ENCODE measurements around the gene CDHR4. TPM values are rescaled to one million over a fixed set of nuclear protein-coding genes. Genes with fewer than 3 reads are reported as not detected.
"Not testable (repeated sequence)": the region's sequence is repeated elsewhere in the genome, so short reads cannot be mapped to it uniquely, and the experiment has no call there.

CDHR4 gene
- total RNA-seq, 1 donor from 2014 or later, result not detected

GRCh38 chr3:49751501-49751900 is 48.2 kb downstream of the CDHR4 start:
- Mint-ChIP-seq H3K27ac (no peak overlapping the region), H3K4me1 (peaks cover 7% of the 10 kb centered on the region), H3K9me3 (no peaks in the 10 kb centered on the region), H3K36me3 (ENCODE audit: low read depth) (peaks cover 22% of the 10 kb centered on the region), H3K27me3 (no peaks in the 10 kb centered on the region), H3K4me3 (no peak overlapping the region)
- no peak for DNase-seq
- intact Hi-C loops (cut with micrococcal nuclease), result no loop called here

DNA sequence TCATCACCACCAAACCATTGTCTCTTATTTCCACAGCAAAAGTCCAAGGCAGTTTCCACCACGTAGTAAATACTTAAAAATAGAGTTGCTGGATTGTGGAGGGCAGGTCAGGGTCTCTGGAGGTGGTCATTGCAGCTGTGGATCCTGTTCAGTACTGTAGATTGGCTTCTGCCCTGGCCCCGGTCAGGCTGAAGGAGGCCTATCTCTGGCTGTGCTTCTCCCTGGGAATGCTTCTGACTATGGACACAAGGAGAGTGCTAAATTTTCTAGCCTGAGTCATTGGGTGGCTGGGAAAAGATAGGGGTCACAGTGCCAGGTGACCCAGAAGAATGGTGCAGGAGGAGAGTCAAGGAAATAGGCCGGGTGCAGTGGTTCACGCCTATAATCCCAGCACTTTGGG is 49.6 kb downstream of the CDHR4 start:
- Mint-ChIP-seq H3K36me3 (ENCODE audit: low read depth) (peaks cover 27% of the 10 kb centered on the region), H3K4me1 (peaks cover 7% of the 10 kb centered on the region), H3K27ac (no peak overlapping the region), H3K27me3 (no peaks in the 10 kb centered on the region), H3K9me3 (no peaks in the 10 kb centered on the region), H3K4me3 (no peak overlapping the region)
- no peak for DNase-seq
- intact Hi-C loops (cut with micrococcal nuclease), result no loop called here

GRCh38 chr3:49748874-49749273 is 50.8 kb downstream of the CDHR4 start:
- H3K4me3 Mint-ChIP-seq; H3K27me3 Mint-ChIP-seq; DNase-seq; H3K9me3 Mint-ChIP-seq; H3K27ac Mint-ChIP-seq; H3K4me1 Mint-ChIP-seq; intact Hi-C loops (cut with micrococcal nuclease): not testable (repeated sequence)
- peaks cover 27% of the 10 kb centered on the region for H3K36me3 Mint-ChIP-seq (ENCODE audit: low read depth)

GRCh38 chr3:49747792-49748480 is 51.7 kb downstream of the CDHR4 start:
- Mint-ChIP-seq H3K4me1 (peaks cover 2% of the 10 kb centered on the region), H3K27ac (no peak overlapping the region), H3K27me3 (no peaks in the 10 kb centered on the region), H3K36me3 (ENCODE audit: low read depth) (peaks cover 27% of the 10 kb centered on the region), H3K4me3 (no peak overlapping the region), H3K9me3 (no peaks in the 10 kb centered on the region)
- no peak for DNase-seq
- intact Hi-C loops (cut with micrococcal nuclease), result no loop called here

DNA sequence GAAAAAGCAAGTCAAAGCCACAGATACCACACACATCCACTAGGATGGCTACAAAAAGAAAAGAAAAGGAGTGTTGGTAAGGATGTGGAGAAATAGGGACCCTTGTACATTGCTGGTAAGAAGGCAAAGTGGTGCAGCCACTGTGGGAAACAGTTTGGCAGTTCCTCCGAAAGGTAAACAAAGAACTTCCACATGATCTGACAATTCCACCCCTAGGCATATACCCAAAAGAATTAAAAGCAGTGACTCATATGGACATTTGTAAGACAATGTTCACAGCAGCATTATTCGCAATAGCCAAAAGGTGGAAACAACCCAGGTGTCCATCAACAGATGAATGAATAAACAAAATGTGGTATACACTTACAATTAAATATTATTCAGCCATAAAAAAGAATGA is 53.7 kb downstream of the CDHR4 start:
- Mint-ChIP-seq H3K9me3 (no peaks in the 10 kb centered on the region), H3K4me3 (no peak overlapping the region), H3K4me1 (peaks cover 1% of the 10 kb centered on the region), H3K27me3 (no peaks in the 10 kb centered on the region), H3K36me3 (ENCODE audit: low read depth) (peaks cover 26% of the 10 kb centered on the region), H3K27ac (no peak overlapping the region)
- intact Hi-C loops (cut with micrococcal nuclease), result no loop called here
- DNase-seq, result no peak

Other genes starting within 250 kb of the CDHR4 start
- 0.09 TPM in 2 replicates for gene BSN, start 245.4 kb downstream of the CDHR4 start, total RNA-seq
- 111 and 117 TPM in 2 replicates for gene APEH, start 125.5 kb downstream of the CDHR4 start, total RNA-seq
- gene MST1, start 110.4 kb downstream of the CDHR4 start, total RNA-seq, result 7.5 and 7.6 TPM in 2 replicates
- 42.0 and 45.6 TPM in 2 replicates for gene RNF123, start 110.3 kb downstream of the CDHR4 start, total RNA-seq
- 0.21 TPM in 1 of 2 replicates, not detected in the other for gene AMIGO3, start 80.2 kb downstream of the CDHR4 start, total RNA-seq
- gene GMPPB, start 75.9 kb downstream of the CDHR4 start, total RNA-seq, result 43.5 and 45.8 TPM in 2 replicates
- 39.6 and 42.2 TPM in 2 replicates for gene IP6K1, start 13.3 kb downstream of the CDHR4 start, total RNA-seq
- gene INKA1, start 3.4 kb upstream of the CDHR4 start, total RNA-seq, result 1.1 and 1.4 TPM in 2 replicates
- gene UBA7, start 14.1 kb upstream of the CDHR4 start, total RNA-seq, result 91.7 and 93.6 TPM in 2 replicates
- 27.1 and 30.4 TPM in 2 replicates for gene TRAIP, start 56.7 kb upstream of the CDHR4 start, total RNA-seq
- 1.2 and 1.6 TPM in 2 replicates for gene CAMKV, start 70.0 kb upstream of the CDHR4 start, total RNA-seq
- gene MST1R, start 104.0 kb upstream of the CDHR4 start, total RNA-seq, result 1.0 and 1.5 TPM in 2 replicates
- 15.1 and 16.3 TPM in 2 replicates for gene MON1A, start 129.9 kb upstream of the CDHR4 start, total RNA-seq
- gene RBM6, start 140.3 kb upstream of the CDHR4 start, total RNA-seq, result 95.3 and 100 TPM in 2 replicates

All from activated CD4-positive, alpha-beta T cell treated with anti-CD3 and anti-CD28 coated beads, Interleukin-2, amount 10 ng/mL, durations not matched to agents 24 days and 14 days (primary cell).